ENCODE data around the gene NPC2. TPM values are rescaled to one million over a fixed set of nuclear protein-coding genes. Genes with fewer than 3 reads are reported as not detected.
"Not testable (repeated sequence)": the region's sequence is repeated elsewhere in the genome, so short reads cannot be mapped to it uniquely, and the experiment has no call there.

The NPC2 gene
- 86.8 and 87.1 TPM in 2 replicates for total RNA-seq (2014; rRNA removed; shearing (Covaris generic); ENCODE audit: low replicate concordance)

DNA sequence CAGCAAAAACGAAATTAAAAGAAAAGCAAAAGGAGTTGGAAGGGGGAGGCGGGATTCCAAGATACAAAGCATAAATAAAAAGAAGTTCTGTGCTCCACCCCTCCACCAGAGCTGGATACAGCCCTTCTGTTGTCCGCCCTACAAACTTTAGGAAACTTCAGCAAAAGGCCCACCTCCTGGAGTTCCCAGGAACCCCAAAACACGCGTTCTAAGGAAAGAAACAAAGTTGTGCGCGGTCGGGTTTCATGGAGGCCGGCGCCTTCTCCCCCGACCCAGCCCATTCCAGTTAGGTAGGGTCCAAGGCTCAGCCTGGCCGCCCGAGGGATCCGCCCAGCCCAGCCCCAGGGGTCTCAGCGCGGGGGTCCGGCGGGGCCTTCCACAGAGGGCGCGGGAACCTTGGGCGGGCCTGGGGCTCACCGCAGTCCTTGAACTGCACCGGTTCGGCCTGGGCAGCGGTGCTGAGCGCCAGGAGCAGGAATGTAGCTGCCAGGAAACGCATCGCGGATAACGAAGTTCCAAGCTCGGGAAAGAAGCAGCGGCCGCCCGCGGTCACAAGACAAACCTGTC is at the start of gene NPC2:
Gene NPC2, minus strand, starts transcription at position 530 of the 567 bp plus-strand sequence. Its CDS starts 31 bp downstream, at position 499.
- in situ Hi-C loops (cut with HindIII; ENCODE audit: low pct_unique_long_range_greater_than_20kb, low sequenced_read_pairs) = loop anchor here (25.0 kb wide), 1 partner anchor 131 kb away; no protein-coding TSS in a partner anchor
- no peak for DNase-seq (ENCODE audit: low read depth)

- in situ Hi-C loops (cut with HindIII; ENCODE audit: low pct_unique_long_range_greater_than_20kb, low sequenced_read_pairs) = no loop called here
- no peak for DNase-seq (ENCODE audit: low read depth)
These were observed 49.1 kb upstream of the NPC2 start for GRCh38 chr14:74542056-74542685.

GRCh38 chr14:74541225-74541624 is 48.1 kb upstream of the NPC2 start:
- no peak for DNase-seq (ENCODE audit: low read depth)
- in situ Hi-C loops (cut with HindIII; ENCODE audit: low pct_unique_long_range_greater_than_20kb, low sequenced_read_pairs) = no loop called here

DNA sequence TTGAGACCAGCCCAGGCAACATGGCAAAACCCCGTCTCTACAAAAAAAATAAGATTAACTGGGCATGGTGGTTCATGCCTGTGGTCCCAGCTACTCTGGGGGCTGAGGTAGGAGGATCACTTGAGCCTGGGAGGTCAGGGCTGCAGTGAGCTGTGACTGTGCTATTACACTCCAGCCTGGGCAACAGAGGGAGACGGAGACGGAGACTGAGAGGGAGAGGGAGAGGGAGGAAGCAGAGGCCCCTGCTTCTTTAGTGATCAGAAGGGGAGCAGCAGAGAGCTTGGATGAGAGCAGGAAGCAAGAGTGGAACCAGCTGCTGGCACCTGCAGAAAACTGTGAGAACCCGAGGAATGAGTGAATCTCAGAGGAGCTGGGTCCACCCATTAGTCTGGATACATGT is 46.4 kb upstream of the NPC2 start:
- in situ Hi-C loops (cut with HindIII; ENCODE audit: low pct_unique_long_range_greater_than_20kb, low sequenced_read_pairs) = no loop called here

DNA sequence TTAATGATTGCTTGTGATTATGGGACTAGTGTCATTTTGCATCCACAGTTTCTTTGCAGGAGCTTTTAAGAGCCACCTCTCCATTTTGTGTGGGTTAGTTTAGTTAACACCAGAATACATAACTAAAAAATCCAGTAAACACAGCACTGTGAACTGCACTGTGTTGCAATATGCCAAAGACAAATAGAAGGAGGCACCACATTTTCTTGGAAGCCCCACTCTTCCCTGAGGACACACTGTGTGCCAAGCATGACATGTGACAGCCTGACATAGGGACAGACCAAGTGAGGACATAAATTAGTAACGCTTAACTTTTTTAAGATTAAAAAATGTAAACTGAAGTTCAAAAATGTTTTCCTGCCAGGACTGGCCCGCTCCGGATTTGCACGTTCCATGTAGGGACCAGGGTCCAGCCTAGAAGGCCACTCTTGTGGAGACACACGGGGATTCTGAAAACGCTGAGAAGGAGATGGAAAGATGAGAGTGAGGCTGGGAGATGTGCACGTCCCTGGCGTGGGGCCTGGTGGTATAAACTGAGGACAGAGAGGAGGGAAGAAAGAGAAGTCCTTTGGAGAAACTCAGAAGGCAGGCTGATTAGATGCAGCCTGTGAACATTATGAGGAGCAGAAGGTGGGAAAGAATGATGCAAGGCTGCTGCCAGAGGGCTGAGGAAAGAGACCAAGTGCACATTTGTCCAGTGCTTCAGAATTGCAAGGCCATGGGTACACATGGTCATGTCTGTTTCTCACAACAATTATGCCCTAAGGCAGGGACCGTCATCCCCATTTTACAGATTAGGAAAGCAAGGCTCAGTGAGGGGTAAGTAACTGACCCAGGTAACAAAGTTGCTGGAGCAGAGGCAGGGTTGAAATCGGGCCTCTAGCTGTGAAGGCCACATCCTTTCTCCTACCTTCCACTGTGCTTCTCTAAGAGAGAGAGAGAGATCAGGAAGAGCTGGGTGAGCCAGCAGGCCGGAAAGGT is 45.6 kb upstream of the NPC2 start:
- DNase-seq (ENCODE audit: low read depth) = no peak
- in situ Hi-C loops (cut with HindIII; ENCODE audit: low pct_unique_long_range_greater_than_20kb, low sequenced_read_pairs) = no loop called here

More for the DNA sequence above, 46.4 kb upstream of the NPC2 start:
- no peak for DNase-seq (ENCODE audit: low read depth)

DNA sequence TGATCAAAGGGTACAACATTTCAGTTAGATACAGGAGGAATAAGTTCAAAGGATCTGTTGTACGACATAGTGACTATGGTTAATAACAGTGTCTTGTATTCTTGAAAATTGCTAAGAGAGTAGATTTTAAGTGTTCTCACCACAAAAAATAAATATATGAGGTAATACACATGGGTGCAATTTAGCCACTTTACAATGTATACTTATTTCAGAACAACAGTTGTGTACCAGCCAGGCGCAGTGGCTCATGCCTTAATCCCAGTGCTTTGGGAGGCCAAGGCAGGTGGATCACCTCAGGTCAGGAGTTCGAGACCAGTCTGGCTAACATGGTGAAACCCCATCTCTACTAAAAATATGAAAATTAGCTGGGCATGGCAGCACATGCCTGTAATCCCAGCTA is 43.2 kb upstream of the NPC2 start:
- in situ Hi-C loops (cut with HindIII; ENCODE audit: low pct_unique_long_range_greater_than_20kb, low sequenced_read_pairs); DNase-seq (ENCODE audit: low read depth): not testable (repeated sequence)

DNA sequence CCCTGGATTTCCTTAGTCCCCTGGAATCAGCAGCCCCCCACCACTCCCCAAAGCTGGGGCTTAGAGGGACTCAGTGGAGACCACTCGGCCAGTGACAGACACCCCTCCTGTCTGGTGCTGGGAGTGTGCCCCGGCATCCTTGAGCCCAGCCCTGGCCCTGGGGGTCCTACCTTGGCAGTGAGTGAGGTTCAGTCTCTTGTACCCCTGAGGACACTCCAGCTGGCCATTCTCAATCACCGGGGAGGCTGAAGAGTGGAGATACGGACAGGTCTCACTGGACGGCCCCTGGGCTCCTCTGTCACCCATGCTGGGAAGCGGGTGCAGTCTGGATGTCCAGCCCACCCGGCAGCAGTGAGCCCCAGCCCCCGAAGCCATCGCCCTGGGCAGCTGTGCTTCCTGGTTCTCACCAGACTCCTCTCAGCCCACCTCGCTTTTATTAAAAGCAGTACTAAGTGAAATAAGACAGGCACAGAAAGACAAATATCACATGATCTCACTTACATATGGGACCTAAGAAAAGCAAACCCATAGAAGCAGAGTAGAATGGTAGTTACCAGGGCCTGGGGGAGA is 42.7 kb upstream of the NPC2 start:
- in situ Hi-C loops (cut with HindIII; ENCODE audit: low pct_unique_long_range_greater_than_20kb, low sequenced_read_pairs) = no loop called here
- no peak for DNase-seq (ENCODE audit: low read depth)

DNA sequence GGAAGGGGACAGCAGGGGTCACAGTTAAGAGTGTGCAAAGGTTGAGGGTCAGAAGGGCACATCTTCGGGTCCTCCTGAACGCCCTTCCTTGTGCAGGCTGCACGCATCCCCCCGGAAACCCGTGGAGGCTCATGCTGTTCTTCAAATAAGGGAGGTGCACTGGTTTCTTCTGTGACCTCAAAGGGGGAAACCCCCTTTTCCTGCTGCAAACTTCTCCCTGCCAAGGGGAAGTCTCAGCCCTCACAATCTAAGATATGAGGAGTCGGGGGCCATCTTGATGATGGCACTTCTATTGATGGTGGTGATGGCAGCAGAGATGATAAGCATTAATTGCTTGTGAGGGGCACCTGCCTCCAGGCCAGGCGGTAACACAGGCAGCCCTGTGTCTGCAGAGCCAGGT is 40.5 kb upstream of the NPC2 start:
- in situ Hi-C loops (cut with HindIII; ENCODE audit: low pct_unique_long_range_greater_than_20kb, low sequenced_read_pairs) = no loop called here
- DNase-seq (ENCODE audit: low read depth) = no peak

DNA sequence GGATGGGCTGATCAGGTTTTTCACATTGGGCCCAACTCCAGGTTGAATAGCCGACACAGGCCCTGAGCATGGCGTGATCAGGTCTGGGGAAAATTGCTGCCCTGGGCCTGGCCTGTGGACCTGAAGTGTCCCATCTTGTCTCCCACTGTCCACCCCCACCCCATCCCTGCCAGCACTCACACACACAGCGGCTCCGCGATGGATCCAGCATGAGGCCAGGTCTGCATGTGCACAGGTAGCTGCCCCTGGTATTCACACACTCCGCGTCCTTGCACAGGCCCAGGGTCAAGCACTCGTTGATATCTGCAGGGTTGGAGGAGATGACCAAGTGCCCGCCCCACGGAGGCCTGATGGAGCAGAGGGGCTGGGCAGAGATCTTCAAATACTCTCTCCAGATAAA is 39.1 kb upstream of the NPC2 start:
- DNase-seq (ENCODE audit: low read depth) = no peak
- in situ Hi-C loops (cut with HindIII; ENCODE audit: low pct_unique_long_range_greater_than_20kb, low sequenced_read_pairs) = no loop called here

DNA sequence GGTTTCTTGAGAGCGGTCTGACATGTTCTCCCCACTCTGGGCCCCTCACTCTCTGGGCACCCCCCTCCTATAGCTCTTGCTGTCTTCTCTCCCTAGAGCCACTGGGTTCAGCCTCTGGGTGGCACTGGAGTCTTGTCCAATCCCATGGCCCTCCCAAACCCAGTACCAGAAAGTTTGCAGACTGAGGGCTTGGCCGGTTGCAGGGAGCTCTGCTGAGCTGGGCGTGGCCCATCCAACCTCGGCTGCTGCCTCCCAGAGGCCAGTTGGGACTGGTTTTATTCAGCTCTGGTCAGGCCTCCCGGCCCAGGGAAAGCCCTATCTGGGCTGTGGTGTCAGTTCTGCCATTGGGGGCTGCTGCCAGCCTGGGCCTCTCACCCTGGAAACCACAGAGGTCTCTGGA is 38.4 kb upstream of the NPC2 start:
- in situ Hi-C loops (cut with HindIII; ENCODE audit: low pct_unique_long_range_greater_than_20kb, low sequenced_read_pairs) = no loop called here
- no peak for DNase-seq (ENCODE audit: low read depth)

DNA sequence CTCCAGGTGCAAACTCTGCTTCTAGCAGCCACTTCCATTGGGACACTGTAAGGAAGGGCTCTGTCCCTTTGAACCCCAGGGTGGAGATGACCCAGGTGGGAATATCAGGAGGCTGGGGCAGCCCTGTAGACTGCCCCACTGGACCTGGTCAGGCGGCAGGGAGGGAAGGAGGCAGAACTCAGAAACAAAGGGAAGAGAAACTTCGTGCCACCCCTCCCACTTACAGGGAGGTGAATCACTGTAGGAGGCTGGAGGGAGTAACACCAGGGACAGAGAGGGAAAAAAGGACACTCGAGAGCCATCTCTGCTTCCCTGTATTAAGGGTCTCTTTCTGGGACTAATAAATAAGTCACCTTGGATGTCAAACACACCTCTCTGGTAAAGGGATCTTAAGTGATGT is 37.9 kb upstream of the NPC2 start:
- no peak for DNase-seq (ENCODE audit: low read depth)
- in situ Hi-C loops (cut with HindIII; ENCODE audit: low pct_unique_long_range_greater_than_20kb, low sequenced_read_pairs) = no loop called here

DNA sequence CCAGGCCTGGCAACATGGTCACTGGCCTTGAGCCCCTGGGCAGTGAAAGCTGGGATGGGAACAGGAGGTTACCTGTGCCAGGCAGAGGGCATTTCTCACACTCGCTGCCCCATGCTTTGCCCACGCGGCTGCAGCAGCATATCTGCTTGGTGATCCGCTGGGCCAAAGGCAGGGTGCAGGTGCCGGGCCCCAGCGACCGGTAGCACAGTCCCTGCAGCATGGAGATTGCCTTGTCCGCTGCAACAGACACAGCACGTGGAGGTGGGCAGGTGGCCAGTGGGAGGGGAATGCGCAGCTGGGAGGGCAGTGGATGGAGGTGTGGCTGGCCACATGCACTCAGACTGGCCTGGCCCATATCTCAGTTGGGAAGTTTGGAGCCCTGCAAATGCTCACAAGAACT is 35.8 kb upstream of the NPC2 start:
- in situ Hi-C loops (cut with HindIII; ENCODE audit: low pct_unique_long_range_greater_than_20kb, low sequenced_read_pairs) = no loop called here
- no peak for DNase-seq (ENCODE audit: low read depth)

DNA sequence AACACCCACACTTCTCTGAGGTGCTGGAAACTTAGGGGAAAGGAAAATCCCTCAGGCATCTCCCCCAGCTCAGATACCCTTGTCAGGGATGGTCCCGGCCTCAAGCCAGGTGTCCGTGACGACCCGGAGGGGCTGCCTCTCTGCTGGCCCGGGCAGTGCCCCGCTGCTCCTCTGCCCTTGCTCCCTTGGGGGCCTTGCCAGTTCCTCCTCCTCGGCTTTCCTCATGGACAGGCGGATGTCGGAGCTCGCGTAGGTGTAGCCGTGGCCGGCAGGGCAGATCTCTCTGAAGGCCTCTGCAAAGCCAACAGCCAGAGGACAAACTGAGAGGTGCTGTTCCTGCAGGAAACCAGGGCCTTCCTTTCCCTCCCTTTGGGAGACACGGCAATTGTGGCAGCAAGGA is 35.3 kb upstream of the NPC2 start:
- DNase-seq (ENCODE audit: low read depth) = no peak
- in situ Hi-C loops (cut with HindIII; ENCODE audit: low pct_unique_long_range_greater_than_20kb, low sequenced_read_pairs) = no loop called here

GRCh38 chr14:74527736-74528280 is 34.7 kb upstream of the NPC2 start:
- in situ Hi-C loops (cut with HindIII; ENCODE audit: low pct_unique_long_range_greater_than_20kb, low sequenced_read_pairs) = no loop called here
- DNase-seq (ENCODE audit: low read depth) = no peak

- in situ Hi-C loops (cut with HindIII; ENCODE audit: low pct_unique_long_range_greater_than_20kb, low sequenced_read_pairs) = no loop called here
- DNase-seq (ENCODE audit: low read depth) = no peak
These were observed 33.9 kb upstream of the NPC2 start for GRCh38 chr14:74526854-74527585.

- DNase-seq (ENCODE audit: low read depth) = no peak
- in situ Hi-C loops (cut with HindIII; ENCODE audit: low pct_unique_long_range_greater_than_20kb, low sequenced_read_pairs) = no loop called here
These were observed 32.3 kb upstream of the NPC2 start for GRCh38 chr14:74525361-74525851.

DNA sequence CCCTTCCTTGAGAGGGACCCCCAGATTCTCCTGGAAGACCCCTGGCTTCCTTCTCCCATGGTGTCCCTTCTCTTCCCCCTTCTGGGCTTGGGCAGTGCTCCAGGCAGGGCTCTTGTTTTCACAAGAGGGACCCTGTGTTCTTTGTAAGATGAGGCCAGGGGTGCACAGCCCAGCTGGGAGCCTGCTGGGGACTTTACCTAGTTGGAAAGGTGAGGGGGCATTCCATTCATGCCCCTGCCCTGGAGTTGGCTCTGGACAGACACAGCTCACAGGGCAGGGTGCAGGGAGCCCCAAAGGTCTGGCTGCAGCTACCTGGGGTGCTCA is 31.7 kb upstream of the NPC2 start:
- in situ Hi-C loops (cut with HindIII; ENCODE audit: low pct_unique_long_range_greater_than_20kb, low sequenced_read_pairs) = no loop called here
- no peak for DNase-seq (ENCODE audit: low read depth)

Measured in Caki2 (cell line).